GM11168 (cell line): ENCODE measurements around the gene GAN.

Source experiments
- in situ Hi-C: fragments of 300-500 bp; cut with MboI; formaldehyde crosslinking; loops from one replicate; pipeline ENCODE4 v1.12.0; 2022; ENCODE audit warnings: low sequenced_read_pairs; ENCODE audit not compliant: unreplicated experiment

GAN gene

GRCh38 chr16:81293909-81294802 is 20.6 kb upstream of the GAN start:
- in situ Hi-C loops: no loop called here

- in situ Hi-C loops: no loop called here
Observed at GRCh38 chr16:81296631-81297030, 18.1 kb upstream of the GAN start.

GRCh38 chr16:81307770-81308169 is 7.0 kb upstream of the GAN start:
- in situ Hi-C loops: no loop called here

GRCh38 chr16:81310045-81310644 is 4.6 kb upstream of the GAN start:
- in situ Hi-C loops: no loop called here

GRCh38 chr16:81311762-81312161 is 3.0 kb upstream of the GAN start:
- in situ Hi-C loops: no loop called here

- in situ Hi-C loops: no loop called here
Observed at GRCh38 chr16:81313701-81314602, 810 bp upstream of the GAN start.

GRCh38 chr16:81315271-81316175 is 761 bp downstream of the GAN start:
- in situ Hi-C loops: no loop called here

GRCh38 chr16:81316176-81316496 is 1.4 kb downstream of the GAN start:
- in situ Hi-C loops: no loop called here

GRCh38 chr16:81318711-81319110 is 3.9 kb downstream of the GAN start:
- in situ Hi-C loops: no loop called here

- in situ Hi-C loops: no loop called here
Observed at GRCh38 chr16:81319221-81319912, 4.6 kb downstream of the GAN start.

GRCh38 chr16:81321039-81321438 is 6.3 kb downstream of the GAN start:
- in situ Hi-C loops: no loop called here

GRCh38 chr16:81321536-81321935 is 6.8 kb downstream of the GAN start:
- in situ Hi-C loops: no loop called here

GRCh38 chr16:81324808-81325207 is 10.0 kb downstream of the GAN start:
- in situ Hi-C loops: no loop called here

- in situ Hi-C loops: no loop called here
Observed at GRCh38 chr16:81327011-81327410, 12.2 kb downstream of the GAN start.

- in situ Hi-C loops: no loop called here
Observed at GRCh38 chr16:81327447-81328196, 12.9 kb downstream of the GAN start.

GRCh38 chr16:81329947-81330346 is 15.2 kb downstream of the GAN start:
- in situ Hi-C loops: no loop called here

GRCh38 chr16:81333356-81333755 is 18.6 kb downstream of the GAN start:
- in situ Hi-C loops: no loop called here

- in situ Hi-C loops: no loop called here
Observed at GRCh38 chr16:81335669-81336068, 20.9 kb downstream of the GAN start.

GRCh38 chr16:81337097-81337496 is 22.3 kb downstream of the GAN start:
- in situ Hi-C loops: no loop called here
